Pons (tissue), 1 donor: ENCODE measurements around the gene MAPRE2.

Experiments used
- DNase-seq: peaks from one replicate; pipeline ENCODE4 v3.0.0-alpha.2; 2016; ENCODE audit warnings: low spot score

Gene MAPRE2

DNA sequence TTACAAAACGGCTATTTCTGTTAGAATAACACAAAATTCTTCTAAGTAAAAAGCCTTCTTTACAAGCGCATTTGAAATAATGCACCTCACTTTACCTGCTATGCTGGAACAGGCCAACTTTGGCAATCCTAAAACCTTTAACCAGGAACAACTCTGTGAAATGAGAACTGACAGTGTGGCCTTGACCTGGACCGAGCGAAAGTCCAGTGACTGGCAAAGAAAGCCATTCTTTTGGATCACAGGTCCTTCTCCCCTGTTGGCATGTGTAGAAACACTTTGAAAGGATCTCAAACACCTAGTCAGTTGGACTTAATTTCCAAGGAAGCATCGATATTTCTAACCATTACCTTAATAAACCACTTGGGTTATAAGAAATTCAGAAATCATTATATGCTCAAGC lies 21.2 kb downstream of the MAPRE2 start:
- DNase-seq: no peak

- no peak for DNase-seq
These were observed 22.9 kb downstream of the MAPRE2 start for GRCh38 chr18:35063875-35064690.

DNA sequence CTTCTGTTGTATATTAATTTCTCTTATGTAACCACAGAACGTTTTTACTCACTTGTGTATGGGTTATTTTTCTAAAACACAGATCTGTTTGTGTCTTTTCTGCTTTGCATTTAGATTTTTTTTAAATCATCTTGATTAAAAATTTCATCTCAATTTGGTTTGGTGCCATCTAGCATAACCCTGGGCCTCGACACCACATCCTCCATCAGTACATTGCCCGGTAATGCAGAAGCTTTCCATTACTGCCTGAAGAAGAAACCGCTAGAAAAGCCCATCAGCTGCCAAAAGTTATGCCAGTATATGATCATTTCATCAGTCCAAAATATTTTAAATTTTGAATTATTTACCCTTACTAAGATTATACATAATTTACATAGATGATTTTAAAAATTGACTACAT lies 26.2 kb downstream of the MAPRE2 start:
- no peak for DNase-seq

DNA sequence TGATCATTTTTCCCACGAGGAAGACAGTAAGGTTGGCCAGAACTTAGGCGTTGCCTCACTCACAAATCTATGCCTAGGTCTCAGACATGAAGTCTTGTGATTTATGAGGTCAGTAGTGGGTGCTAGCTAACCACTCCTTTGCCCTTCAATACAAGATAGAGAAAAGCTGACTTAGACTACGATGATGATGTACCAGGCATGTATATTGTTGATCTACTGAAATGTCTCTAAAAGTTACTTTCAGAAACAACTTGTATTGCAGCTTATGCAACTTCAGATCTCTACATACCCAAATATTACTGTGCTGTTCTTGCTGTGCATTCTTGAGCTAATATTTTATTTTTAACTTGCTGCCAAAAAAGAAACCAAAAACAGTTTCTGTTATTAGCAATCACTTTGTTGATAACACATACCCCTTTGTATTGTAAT lies 30.6 kb downstream of the MAPRE2 start:
- no peak for DNase-seq

- DNase-seq: no peak
These were observed 31.4 kb downstream of the MAPRE2 start for GRCh38 chr18:35072616-35073015.

GRCh38 chr18:35073186-35074105 lies 32.2 kb downstream of the MAPRE2 start:
- DNase-seq: no peak

DNA sequence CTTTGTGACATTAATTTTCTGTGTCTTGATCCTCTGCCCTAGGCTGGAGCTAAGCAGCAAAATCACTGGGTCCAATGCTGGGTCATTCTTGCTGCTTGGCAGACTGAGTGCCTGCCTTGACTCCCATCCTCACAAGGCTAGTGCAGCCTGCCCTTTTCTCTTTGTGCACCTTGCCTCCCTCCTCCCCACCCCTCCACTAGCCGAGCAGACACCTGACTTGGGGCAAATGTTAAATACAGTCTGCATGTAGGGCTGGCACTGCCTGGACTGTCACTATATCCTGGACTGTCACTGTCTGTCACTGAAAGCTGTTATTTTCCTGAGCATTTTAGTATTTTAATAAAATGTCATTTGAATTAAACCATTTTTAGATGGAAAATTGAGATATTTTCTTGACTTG lies 33.4 kb downstream of the MAPRE2 start:
- no peak for DNase-seq

GRCh38 chr18:35075132-35075531 lies 33.9 kb downstream of the MAPRE2 start:
- no peak for DNase-seq

- no peak for DNase-seq
These were observed 35.1 kb downstream of the MAPRE2 start for GRCh38 chr18:35076135-35076924.

DNA sequence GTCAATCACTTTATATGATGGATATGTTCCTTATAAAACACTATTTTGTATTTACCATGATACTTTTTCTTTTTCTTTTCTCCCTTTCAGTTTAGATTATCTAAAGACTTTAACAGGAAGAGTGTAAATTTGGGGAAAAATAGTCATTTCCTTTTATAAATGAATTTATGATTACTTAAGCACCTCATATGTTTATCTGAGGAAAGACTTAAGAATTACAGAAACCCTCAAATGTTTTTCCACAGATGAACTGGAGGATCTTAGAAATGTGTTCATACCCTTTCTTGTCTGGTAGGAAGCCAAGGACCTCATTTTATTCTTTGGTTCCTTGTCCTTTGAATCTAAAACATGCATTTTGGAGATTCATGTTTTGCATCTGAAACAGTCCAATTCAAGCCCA lies 36.7 kb downstream of the MAPRE2 start:
- DNase-seq: no peak

GRCh38 chr18:35080058-35080457 lies 38.8 kb downstream of the MAPRE2 start:
- no peak for DNase-seq

GRCh38 chr18:35083174-35083712 lies 42.0 kb downstream of the MAPRE2 start:
- no peak for DNase-seq

DNA sequence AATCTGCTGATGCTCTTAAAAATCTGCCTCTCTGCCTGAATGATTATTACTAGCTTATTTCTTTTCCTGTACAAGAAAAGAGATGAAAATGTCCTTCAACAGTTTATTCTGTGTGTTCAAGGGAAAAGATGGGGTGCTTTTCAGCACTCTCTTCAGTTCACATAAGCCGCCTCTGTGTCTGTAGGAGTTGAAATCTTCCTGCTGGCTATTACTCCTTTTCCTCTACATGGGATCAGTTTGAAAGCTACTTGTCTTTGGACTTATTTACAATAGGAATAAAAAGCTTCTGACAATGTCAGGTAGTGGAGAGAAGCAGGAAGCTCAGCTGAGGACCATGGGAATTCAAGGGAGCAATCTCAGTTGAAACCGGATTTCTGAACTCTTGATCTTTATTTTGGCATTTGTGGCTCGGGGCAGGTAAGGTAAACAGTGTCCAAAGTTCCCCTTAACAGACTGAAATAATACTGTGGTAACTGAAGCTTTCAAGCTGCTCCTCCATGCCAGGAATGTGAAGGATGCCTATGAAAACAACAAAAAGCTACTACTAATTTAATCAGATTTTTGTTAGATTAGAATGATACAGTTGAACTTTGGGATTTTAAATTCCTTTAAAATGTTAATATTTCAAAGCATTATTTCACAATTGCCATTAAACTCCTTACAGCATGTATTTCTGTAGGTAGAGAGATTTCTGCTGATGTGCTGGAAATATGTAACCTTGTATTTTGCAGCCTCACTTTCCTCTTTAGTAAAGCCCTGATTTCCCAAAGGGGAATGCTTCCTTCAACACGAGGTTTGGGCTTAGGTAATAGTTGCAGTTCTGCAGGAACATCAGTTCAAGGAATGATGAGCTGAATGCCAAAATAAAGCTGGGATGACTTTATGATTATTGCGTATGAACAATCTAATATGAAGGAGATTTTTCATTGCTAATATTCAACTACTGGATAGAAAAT lies 43.6 kb downstream of the MAPRE2 start:
- no peak for DNase-seq

DNA sequence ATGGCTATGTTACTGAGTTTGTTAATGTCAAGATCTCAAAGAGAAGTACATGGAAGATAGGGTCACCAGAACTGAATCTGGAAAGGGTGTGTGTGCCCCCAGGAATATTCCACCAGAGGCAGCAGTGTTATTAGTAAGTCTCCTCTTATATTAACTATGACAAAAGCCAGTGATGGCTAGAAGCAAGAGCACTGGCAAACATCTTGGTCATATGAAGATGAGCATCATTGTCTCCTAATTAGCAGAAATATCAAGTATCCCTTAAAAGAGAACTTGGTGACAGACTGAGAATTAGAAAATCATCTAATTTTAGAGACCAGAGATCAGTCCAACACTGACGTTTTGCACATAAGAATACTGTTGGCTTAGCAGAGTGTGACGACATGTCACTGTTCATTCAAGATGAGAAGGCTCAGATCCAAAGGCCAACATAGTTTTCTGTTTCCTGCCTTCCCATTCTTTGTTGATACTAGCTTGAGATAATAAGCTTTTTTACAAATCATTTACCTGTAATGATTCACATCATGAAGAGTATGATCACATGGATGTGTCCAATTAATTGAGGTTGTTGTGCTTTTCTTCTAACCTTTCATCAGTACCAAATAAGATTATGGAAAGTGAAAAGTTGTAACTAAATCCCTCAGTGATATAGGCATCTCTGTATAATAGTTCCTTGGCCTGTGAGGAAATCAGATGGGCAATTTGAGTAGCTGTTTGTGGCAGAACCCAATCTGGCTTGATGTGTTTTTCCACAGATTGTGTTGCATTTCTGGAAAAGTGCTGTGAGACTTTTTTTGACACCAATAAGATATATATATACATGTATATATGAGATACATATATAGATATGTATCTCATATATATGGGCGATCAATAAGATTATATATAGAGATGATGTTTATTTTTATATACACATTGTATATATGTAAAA lies 44.5 kb downstream of the MAPRE2 start:
- DNase-seq: no peak

- DNase-seq: no peak
These were observed 45.5 kb downstream of the MAPRE2 start for GRCh38 chr18:35086704-35087103.

DNA sequence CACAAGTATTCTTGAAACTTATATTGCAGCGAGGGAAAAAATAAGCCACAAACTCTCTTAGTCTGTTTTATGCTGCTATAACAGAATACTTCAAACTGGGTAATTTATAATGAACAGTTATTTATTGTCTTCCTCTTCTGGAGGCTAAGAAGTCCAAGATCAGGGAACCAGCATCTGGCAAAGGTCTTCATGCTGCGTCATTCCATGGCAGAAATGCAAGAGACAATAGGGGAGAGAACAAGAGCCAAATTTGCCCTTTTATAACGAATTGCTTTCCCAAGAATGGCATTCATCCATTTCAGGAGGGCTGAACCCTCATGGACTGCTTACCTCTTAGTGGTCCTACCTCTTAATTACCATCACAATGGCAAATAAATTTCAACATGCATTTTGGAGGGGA lies 46.5 kb downstream of the MAPRE2 start:
- DNase-seq: no peak

GRCh38 chr18:35088921-35089320 lies 47.7 kb downstream of the MAPRE2 start:
- DNase-seq: no peak

GRCh38 chr18:35089382-35089781 lies 48.2 kb downstream of the MAPRE2 start:
- no peak for DNase-seq

DNA sequence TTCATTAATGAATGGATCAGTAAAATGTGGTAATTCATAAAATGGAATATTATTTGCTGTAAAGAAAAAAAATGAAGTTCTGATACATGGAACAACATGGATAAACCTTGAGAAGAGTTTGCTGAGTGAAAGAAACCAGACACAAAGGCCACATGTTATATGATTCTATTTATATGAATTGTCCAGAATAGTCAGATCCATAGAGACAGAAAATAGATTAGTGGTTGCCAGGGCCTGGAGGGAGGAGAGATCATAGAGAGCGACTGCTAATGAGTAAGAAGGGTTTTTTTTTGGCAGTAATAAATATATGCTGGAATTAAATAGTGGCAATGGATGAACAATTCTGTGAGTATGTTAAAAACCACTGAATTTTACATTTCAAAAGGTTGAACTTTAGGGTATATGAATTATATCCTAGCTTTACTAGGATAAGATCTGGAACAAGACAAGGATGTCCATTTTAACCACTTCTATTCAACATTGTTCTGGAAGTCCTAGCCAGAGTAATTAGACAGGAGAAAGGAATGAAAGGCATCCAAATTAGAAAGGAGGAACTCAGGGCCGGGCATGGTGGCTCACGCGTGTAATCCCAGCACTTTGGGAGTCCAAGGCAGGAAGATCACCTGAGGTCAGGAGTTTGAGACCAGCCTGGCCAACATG lies 48.8 kb downstream of the MAPRE2 start:
- no peak for DNase-seq
